Erythroblast (primary cell): ENCODE results near the gene CDCA7L.

ENCODE experiments used
- GATA1 ChIP-seq: IDR thresholded peaks from 2 replicates; pipeline ENCODE4 v1.6.1; 2011; ENCODE audit warnings: low read depth, mild to moderate bottlenecking, control low read depth, low read length, moderate library complexity
- POLR2A ChIP-seq: IDR thresholded peaks from 2 replicates; pipeline ENCODE4 v1.6.1; 2011; ENCODE audit warnings: mild to moderate bottlenecking, low read length

GRCh38 chr7:21972397-21972784 is 26.7 kb upstream of the CDCA7L start:
- TF ChIP-seq POLR2A (no peak), GATA1 (no peak)
